Heart right ventricle (tissue), 16 donors: ENCODE measurements around the gene TRPV6. TPM values are rescaled to one million over a fixed set of nuclear protein-coding genes. Genes with fewer than 3 reads are reported as not detected.

Experiments
- ATAC-seq, 8 donors: fragments of 200-7000 bp; cut with Tn5 transposase; one replicate each; pipeline ENCODE4 v1.9.1; 2020; ENCODE audit warnings: mild to moderate bottlenecking in 8 of 8, moderate library complexity in 8 of 8, moderate number of reproducible peaks in 1 of 8
- DNase-seq, 2 donors: peaks; one replicate each; pipeline ENCODE4 v3.0.0-alpha.2; 2020
- H3K27ac ChIP-seq, 10 donors: fragments of 200-600 bp; sonication (generic) in 2 of 10; one replicate each; pipeline versions ENCODE4 v1.5.0 to v1.8.0; 2020 to 2022; ENCODE audit warnings: mild to moderate bottlenecking in 3 of 10
- H3K27me3 ChIP-seq, 7 donors: fragments of 200-600 bp; one replicate each; pipeline ENCODE4 v1.8.0; 2021 to 2022; ENCODE audit warnings: mild to moderate bottlenecking in 2 of 7
- H3K36me3 ChIP-seq, 9 donors: fragments of 200-600 bp; sonication (generic) in 1 of 9; one replicate each; pipeline versions ENCODE4 v1.5.0 to v1.8.0; 2020 to 2022; ENCODE audit warnings: mild to moderate bottlenecking in 2 of 9
- H3K4me1 ChIP-seq, 9 donors: fragments of 200-600 bp; sonication (generic) in 1 of 9; one replicate each; pipeline versions ENCODE4 v1.5.0 to v1.8.0; 2020 to 2022; ENCODE audit warnings: mild to moderate bottlenecking in 4 of 9
- H3K4me3 ChIP-seq, 10 donors: fragments of 200-600 bp; sonication (generic) in 2 of 10; one replicate each; pipeline versions ENCODE4 v1.5.0 to v1.8.0; 2020 to 2022; ENCODE audit warnings: mild to moderate bottlenecking in 7 of 10, moderate library complexity in 2 of 10
- H3K9me3 ChIP-seq, 11 donors: fragments of 200-600 bp in 10 of 11; sonication (generic) in 2 of 11; one replicate each; pipeline versions ENCODE4 v1.5.0 to v1.8.0; 2013 to 2022; ENCODE audit warnings: mild to moderate bottlenecking in 2 of 11, control low read depth in 1 of 11, moderate library complexity in 1 of 11
- CTCF ChIP-seq, 9 donors: fragments of 200-600 bp; sonication (generic) in 2 of 9; IDR thresholded peaks; one replicate each; pipeline versions ENCODE4 v1.5.0 to v1.8.0; 2021 to 2022; ENCODE audit warnings: antibody characterized with exemption in 9 of 9, mild to moderate bottlenecking in 5 of 9, moderate library complexity in 1 of 9
- WGBS, 2 donors: extraction: QIAGEN DNeasy Blood & Tissue Kit; methylation state at CpG; one replicate each; pipeline ENCODE4 v1.1.7; 2013; ENCODE audit warnings: inconsistent platforms in 1 of 2; 5-methylcytosine and 5-hydroxymethylcytosine counted together
- intact Hi-C, 10 donors: fragments of 100-400 bp; cut with DNase I; formaldehyde crosslinking; loops; one replicate each; pipeline versions ENCODE4 v1.11.1 to v1.14.2; 2022
- polyA plus RNA-seq, 2 donors: library from polyadenylated mRNA; stranded (reverse); fragments of 200-250 nt; gene quantifications; one replicate each; pipeline ENCODE4 v1.2.3, GENCODE V29; 2013
- total RNA-seq, 10 donors: library from RNA; stranded (reverse); fragmentation: NEBNext Ultra II Directional in 3 of 10; extraction: Animal tissue kit (Norgen Biotek cat#: 25700) in 3 of 10; gene quantifications; one replicate each; pipeline versions ENCODE4 v1.2.1 to v1.2.4, GENCODE V29; 2021 to 2023
- donor health status: Arrhythmogenic right ventricular cardiomyopathy.
- donor health status: ischemic (EF 13 %, LVEDD 7.1; RV severe dilation, severe dysfunction).
- donor health status: healthy with polysubstance abuse.
- donor health status: DM: no; HTN: yes; CAD: no.
- donor health status: DM: no; HTN: no; CAD: no.
- donor health status: ischemic (EF 25% LVEDD 6.9; RV normal size, moderate dysfunction).
- donor health status: ischemic (EF 25% LVEDD 5.7; RV mildly dilated, moderate dysfunction).
- donor health status: healthy.
- donor health status: DM: yes; HTN: yes; CAD: no.
- donor health status: Ischemic cardiomyopathy.
- donor health status: ischemic (EF 35%, LVEDD 5.7; RV mildly dilated, moderate dysfunction).
- donor health status: nonischemic (EF 11% LVEDD 7.7; RV severe dilation, severe dysfunction).
- donor health status: DM: yes; HTN: yes; CAD: no.
- donor health status: PGD.
- donor health status: ischemic (EF 29% LVEDD 5.4; RV normal size, mild dysfunction).
- donor health status: nonischemic (EF 23%, LVEDD 6.1; RV moderate dilation, normal function).

TRPV6 gene
- total and polyA plus RNA-seq, 12 donors, result 0.03 TPM; not detected in 11

GRCh38 chr7:142897691-142898090 lies 12.1 kb upstream of the TRPV6 start:
- DNase-seq (no peak), ATAC-seq (no peak)
- Histone ChIP-seq H3K4me3 (no peak overlapping the region), H3K4me1 (no peaks in the 10 kb centered on the region), H3K9me3 (no peaks in the 10 kb centered on the region), H3K27me3 (peaks cover 0 to 53% (median 5%) of the 10 kb centered on the region in 7 donors), H3K27ac (no peak overlapping the region), H3K36me3 (no peaks in the 10 kb centered on the region)
- intact Hi-C loops, result loop anchor here in 1 of 10 donors (10.0 kb wide), 1 partner anchor 63 kb away; no protein-coding TSS in a partner anchor
- no peak for TF ChIP-seq CTCF (IDR thresholded peaks at IDR 0.05)
- 82 to 84% methylated on average over 7 of the region's 7 CpGs for WGBS, 2 donors

GRCh38 chr7:142896741-142897379 lies 11.3 kb upstream of the TRPV6 start:
- peaks cover 0 to 56% (median 11%) of the 10 kb centered on the region in 7 donors for H3K27me3 ChIP-seq
- no peak overlapping the region for H3K4me3 ChIP-seq
- no peak overlapping the region for H3K27ac ChIP-seq
- WGBS, 2 donors, result 78 to 81% methylated on average over 3 of the region's 3 CpGs
- TF ChIP-seq CTCF (IDR thresholded peaks at IDR 0.05), result no peak
- ATAC-seq (no peak), DNase-seq (no peak)
- intact Hi-C loops, result loop anchor here in 1 of 10 donors (10.0 kb wide), 1 partner anchor 62 kb away; no protein-coding TSS in a partner anchor
- H3K36me3 ChIP-seq, result no peaks in the 10 kb centered on the region
- no peaks in the 10 kb centered on the region for H3K9me3 ChIP-seq
- H3K4me1 ChIP-seq, result no peaks in the 10 kb centered on the region

- Histone ChIP-seq H3K4me3 (no peak overlapping the region), H3K4me1 (no peaks in the 10 kb centered on the region), H3K27ac (no peak overlapping the region), H3K9me3 (no peaks in the 10 kb centered on the region), H3K36me3 (no peaks in the 10 kb centered on the region), H3K27me3 (peaks cover 0 to 59% (median 17%) of the 10 kb centered on the region in 7 donors)
- DNase-seq (no peak), ATAC-seq (no peak)
- no peak for TF ChIP-seq CTCF (IDR thresholded peaks at IDR 0.05)
- 85 to 90% methylated on average over 3 of the region's 3 CpGs for WGBS, 2 donors
- intact Hi-C loops, result loop anchor here in 1 of 10 donors (10.0 kb wide), 1 partner anchor 61 kb away; no protein-coding TSS in a partner anchor
Measured at GRCh38 chr7:142896151-142896550, 10.6 kb upstream of the TRPV6 start.

- H3K27me3 ChIP-seq, result peaks cover 0 to 59% (median 17%) of the 10 kb centered on the region in 7 donors
- DNase-seq, result no peak
- no peak overlapping the region for H3K4me3 ChIP-seq
- no peak for TF ChIP-seq CTCF (IDR thresholded peaks at IDR 0.05)
- no peak for ATAC-seq
- intact Hi-C loops, result loop anchor here in 1 of 10 donors (10.0 kb wide), 1 partner anchor 60 kb away; no protein-coding TSS in a partner anchor
- H3K9me3 ChIP-seq, result no peaks in the 10 kb centered on the region
- WGBS, 2 donors, result 60 to 61% methylated on average over 6 of the region's 6 CpGs
- no peaks in the 10 kb centered on the region for H3K36me3 ChIP-seq
- H3K27ac ChIP-seq, result no peak overlapping the region
- H3K4me1 ChIP-seq, result no peaks in the 10 kb centered on the region
Measured at GRCh38 chr7:142894985-142895593, 9.5 kb upstream of the TRPV6 start.
